ENCODE data around the gene TMEM236. TPM values are rescaled to one million over a fixed set of nuclear protein-coding genes. Genes with fewer than 3 reads are reported as not detected.

Gene TMEM236
- polyA plus RNA-seq, 1 of the 3 experiments (the other 2 are of a cell fraction): 0.02 TPM

- no peaks in the 10 kb centered on the region for H4K20me1 ChIP-seq (ENCODE audit: insufficient read depth)
- TF ChIP-seq POLR2AphosphoS5 (IDR thresholded peaks at IDR 0.05; ENCODE audit: low read depth, low read length) (no peak), MAX (IDR thresholded peaks at IDR 0.05; ENCODE audit: low read depth) (no peak), EP300 (IDR thresholded peaks at IDR 0.05; ENCODE audit: borderline replicate concordance in 1 of 2, low read depth in 1 of 2, low read length in 1 of 2) (no peak)
- ChIA-PET POLR2A (no interaction called here), CTCF (interaction anchor here (1.1 kb wide), 1 partner anchor 25 kb away, joined by 3 read pairs; no protein-coding TSS in a partner anchor)
- H3K9me2 ChIP-seq: no peaks in the 10 kb centered on the region
- H3K27me3 ChIP-seq (ENCODE audit: insufficient read depth): no peaks in the 10 kb centered on the region
- WGBS (ENCODE audit: low lambda C conversion rate): 95% methylated on average over 10 of the region's 10 CpGs
- H3K9ac ChIP-seq: no peak overlapping the region
- H3K9me3 ChIP-seq: no peaks in the 10 kb centered on the region
- H3K36me3 ChIP-seq (replicated peaks in 1 of 2; ENCODE audit: control insufficient read depth in 1 of 2, insufficient read depth in 2 of 2, low read length in 1 of 2): peaks cover 52 to 62% of the 10 kb centered on the region in 2 experiments
- no peak for DNase-seq
- H3K27ac ChIP-seq (ENCODE audit: low read depth in 2 of 2, low read length in 1 of 2): no peak overlapping the region; a peak in 1 of 4 replicates
- peaks cover 0 to 2% of the 10 kb centered on the region in 2 experiments; a peak in 1 of 4 replicates for H3K4me1 ChIP-seq (ENCODE audit: control insufficient read depth in 1 of 2, insufficient read depth in 2 of 2, low read depth in 1 of 2, low read length in 1 of 2)
- H3F3A ChIP-seq (replicated peaks; ENCODE audit: insufficient read depth): peaks cover 6% of the 10 kb centered on the region
- H2AFZ ChIP-seq (ENCODE audit: low read depth): no peak overlapping the region
- no peak overlapping the region for H3K4me3 ChIP-seq (ENCODE audit: low read depth in 2 of 2, low read length in 1 of 2)
- no peaks in the 10 kb centered on the region for H3K79me2 ChIP-seq (ENCODE audit: insufficient read depth)
- no peak overlapping the region for H3K4me2 ChIP-seq
Measured at GRCh38 chr10:17713758-17714157, 38.2 kb upstream of the TMEM236 start.

GRCh38 chr10:17716161-17716560 lies 35.8 kb upstream of the TMEM236 start:
- H3K9me2 ChIP-seq: no peaks in the 10 kb centered on the region
- H3K27me3 ChIP-seq (ENCODE audit: insufficient read depth): no peaks in the 10 kb centered on the region
- no peak for DNase-seq
- H3K79me2 ChIP-seq (ENCODE audit: insufficient read depth): no peaks in the 10 kb centered on the region; the same call in 1 of the 2 replicates
- H3K27ac ChIP-seq (ENCODE audit: low read depth in 2 of 2, low read length in 1 of 2): no peak overlapping the region
- H3K4me1 ChIP-seq (ENCODE audit: control insufficient read depth in 1 of 2, insufficient read depth in 2 of 2, low read depth in 1 of 2, low read length in 1 of 2): peaks cover 0 to 2% of the 10 kb centered on the region in 2 experiments; a peak in 1 of 4 replicates
- H3K4me2 ChIP-seq: no peak overlapping the region
- H4K20me1 ChIP-seq (ENCODE audit: insufficient read depth): no peaks in the 10 kb centered on the region
- H3K9me3 ChIP-seq: no peaks in the 10 kb centered on the region
- POLR2A ChIA-PET: no interaction called here
- peaks cover 40 to 45% of the 10 kb centered on the region in 2 experiments for H3K36me3 ChIP-seq (replicated peaks in 1 of 2; ENCODE audit: control insufficient read depth in 1 of 2, insufficient read depth in 2 of 2, low read length in 1 of 2)
- H3K4me3 ChIP-seq (ENCODE audit: low read depth in 2 of 2, low read length in 1 of 2): no peak overlapping the region
- no peak for TF ChIP-seq RXRA (IDR thresholded peaks at IDR 0.05; ENCODE audit: borderline replicate concordance, low read depth)
- no peak for TF ChIP-seq EZH2phosphoT487 (IDR thresholded peaks at IDR 0.05; ENCODE audit: borderline replicate concordance, low read depth)
- no peak for TF ChIP-seq FOXM1 (IDR thresholded peaks at IDR 0.05; ENCODE audit: low read depth)
- no peak for TF ChIP-seq RFX5 (IDR thresholded peaks at IDR 0.05; ENCODE audit: low read length)
- no peak for TF ChIP-seq CTCF (IDR thresholded peaks at IDR 0.05)
- TF ChIP-seq YY1 (IDR thresholded peaks at IDR 0.05; ENCODE audit: low read depth): no peak
- TF ChIP-seq USF1 (IDR thresholded peaks at IDR 0.05; ENCODE audit: borderline replicate concordance, low read depth): no peak
- TF ChIP-seq TCF12 (IDR thresholded peaks at IDR 0.05): no peak
- no peak for TF ChIP-seq JUND (IDR thresholded peaks at IDR 0.05)
- TF ChIP-seq USF2 (IDR thresholded peaks at IDR 0.05; ENCODE audit: borderline replicate concordance, low read depth, low read length): no peak
- no peak for TF ChIP-seq SMC3 (IDR thresholded peaks at IDR 0.05; ENCODE audit: low read depth, low read length)
- TF ChIP-seq GABPA (IDR thresholded peaks at IDR 0.05; ENCODE audit: low read depth): no peak
- no peak for TF ChIP-seq POLR2AphosphoS5 (IDR thresholded peaks at IDR 0.05; ENCODE audit: low read depth, low read length)
- TF ChIP-seq MEF2A (IDR thresholded peaks at IDR 0.05; ENCODE audit: borderline replicate concordance, low read depth): no peak
- TF ChIP-seq MAX (IDR thresholded peaks at IDR 0.05; ENCODE audit: low read depth): no peak
- no peak for TF ChIP-seq RAD21 (IDR thresholded peaks at IDR 0.05; ENCODE audit: low read length)
- no peak for TF ChIP-seq IRF3 (IDR thresholded peaks at IDR 0.05; ENCODE audit: low read depth, low read length)
- TF ChIP-seq SIN3A (IDR thresholded peaks at IDR 0.05; ENCODE audit: borderline replicate concordance, low read depth, low read length): no peak
- no peaks in the 10 kb centered on the region for H3F3A ChIP-seq (replicated peaks; ENCODE audit: insufficient read depth)
- WGBS (ENCODE audit: low lambda C conversion rate): 96% methylated on average over 4 of the region's 4 CpGs
- CTCF ChIA-PET: no interaction called here
- H3K9ac ChIP-seq: no peak overlapping the region
- no peak overlapping the region for H2AFZ ChIP-seq (ENCODE audit: low read depth)

All from SK-N-SH (cell line).